Activated B cell treated with CpG ODN at 0.5 μM for 24 hours (primary cell): ENCODE data around the gene NXN. TPM values are rescaled to one million over a fixed set of nuclear protein-coding genes. Genes with fewer than 3 reads are reported as not detected.
"Not testable (repeated sequence)": the region's sequence is repeated elsewhere in the genome, so short reads cannot be mapped to it uniquely, and the experiment has no call there.

Experiments used
- ATAC-seq: fragments of 200-7000 bp; cut with Tn5 transposase; one replicate; pipeline ENCODE4 v1.10.0; 2021; ENCODE audit warnings: low read depth, mild to moderate bottlenecking, moderate library complexity
- CTCF ChIA-PET: fragments of 350-600 bp; sonication (Branson Sonifier 250); formaldehyde crosslinking; loops from one replicate; lab custom pipeline; 2021; ENCODE audit warnings: antibody characterized with exemption; lab: Charles Lee
- POLR2A ChIA-PET: fragments of 350-600 bp; sonication (Branson Sonifier 250); formaldehyde crosslinking; loops from one replicate; lab custom pipeline; 2021; ENCODE audit warnings: antibody characterized with exemption; lab: Charles Lee
- DNase-seq: peaks from one replicate; pipeline ENCODE4 v3.0.0; 2022
- H3K27ac Mint-ChIP-seq: one replicate; pipeline ENCODE4 v1.8.0; 2020; ENCODE audit warnings: mixed read lengths
- H3K27me3 Mint-ChIP-seq: one replicate; pipeline ENCODE4 v1.8.0; 2021; ENCODE audit warnings: mixed read lengths
- H3K36me3 Mint-ChIP-seq: one replicate; pipeline ENCODE4 v1.8.0; 2021; ENCODE audit warnings: low read depth, mixed read lengths
- H3K4me1 Mint-ChIP-seq: one replicate; pipeline ENCODE4 v1.8.0; 2021; ENCODE audit warnings: mixed read lengths
- H3K4me3 Mint-ChIP-seq: one replicate; pipeline ENCODE4 v1.8.0; 2020; ENCODE audit warnings: mild to moderate bottlenecking, mixed read lengths
- H3K9me3 Mint-ChIP-seq: one replicate; pipeline ENCODE4 v1.8.0; 2020; ENCODE audit warnings: mixed read lengths
- CTCF ChIP-seq: fragments of 200-600 bp; IDR thresholded peaks from one replicate; pipeline ENCODE4 v1.8.0; 2022; ENCODE audit warnings: antibody characterized with exemption, mild to moderate bottlenecking
- intact Hi-C: fragments of 100-400 bp; cut with micrococcal nuclease; formaldehyde crosslinking; loops from one replicate; pipeline ENCODE4 v1.15.1; 2024
- total RNA-seq: library from RNA; stranded (reverse); gene quantifications from 2 replicates; pipeline ENCODE4 v1.2.3, GENCODE V29; 2022

Gene NXN
- total RNA-seq, 1 donor from 2014 or later = 0.22 TPM

DNA sequence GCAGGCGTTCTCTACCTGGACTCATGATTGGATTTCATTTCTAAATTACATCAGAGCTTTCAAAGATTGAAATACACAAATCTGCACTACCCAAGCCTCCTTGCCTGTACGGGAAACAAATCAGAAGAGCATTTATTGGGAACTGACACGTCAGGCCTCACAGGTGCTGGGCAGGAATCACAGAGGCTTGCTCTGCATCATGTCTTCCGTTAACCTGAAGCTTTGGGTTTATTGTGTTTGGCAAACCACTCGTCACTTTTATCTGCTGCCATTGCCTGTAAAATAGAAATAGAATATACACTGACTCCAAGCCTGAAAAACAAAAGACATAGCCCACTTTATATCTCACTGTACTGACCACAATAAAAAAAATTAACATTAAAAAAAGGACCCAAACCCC lies 219.6 kb downstream of the NXN start:
- DNase-seq (no peak), ATAC-seq (no peak)
- no peak overlapping the region for H3K27ac Mint-ChIP-seq
- H3K4me3 Mint-ChIP-seq = no peak overlapping the region
- no peaks in the 10 kb centered on the region for H3K4me1 Mint-ChIP-seq
- no peaks in the 10 kb centered on the region for H3K27me3 Mint-ChIP-seq
- intact Hi-C loops = no loop called here
- H3K9me3 Mint-ChIP-seq = no peaks in the 10 kb centered on the region
- TF ChIP-seq CTCF = no peak
- peaks cover 54% of the 10 kb centered on the region for H3K36me3 Mint-ChIP-seq
- ChIA-PET CTCF (no interaction called here), POLR2A (no interaction called here)

DNA sequence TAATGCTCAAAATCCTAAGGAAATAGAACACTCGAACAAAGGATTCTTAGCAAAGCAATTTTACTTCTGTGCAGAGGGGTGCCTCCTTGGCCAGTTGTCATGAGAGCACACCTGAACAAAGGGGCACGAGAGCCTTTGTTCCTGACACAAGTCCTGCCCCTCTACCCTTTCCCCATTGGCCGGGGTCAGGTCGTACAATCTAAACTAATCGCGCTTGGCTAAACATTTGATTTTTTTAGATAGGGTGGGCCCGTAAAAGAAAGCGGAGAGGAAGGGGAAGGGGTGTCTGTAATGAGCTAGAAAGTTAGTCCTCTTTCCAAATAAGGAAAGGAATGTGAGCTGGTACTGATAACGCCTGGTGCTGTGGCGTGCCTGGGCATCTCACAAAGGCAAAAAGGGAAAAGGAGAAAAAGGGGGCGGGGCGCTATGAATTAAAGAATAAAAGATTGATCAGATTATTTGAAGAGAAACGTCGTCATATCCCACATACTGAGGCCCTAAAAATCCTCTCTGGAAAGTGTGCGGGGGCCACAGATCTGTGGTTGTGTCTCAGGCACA lies 223.5 kb downstream of the NXN start:
- H3K4me1 Mint-ChIP-seq = peaks cover 12% of the 10 kb centered on the region
- POLR2A ChIA-PET, H3K27ac Mint-ChIP-seq, CTCF ChIA-PET, DNase-seq, H3K27me3 Mint-ChIP-seq, H3K9me3 Mint-ChIP-seq, intact Hi-C loops, H3K4me3 Mint-ChIP-seq, ATAC-seq: not testable (repeated sequence)
- H3K36me3 Mint-ChIP-seq = peaks cover 34% of the 10 kb centered on the region

DNA sequence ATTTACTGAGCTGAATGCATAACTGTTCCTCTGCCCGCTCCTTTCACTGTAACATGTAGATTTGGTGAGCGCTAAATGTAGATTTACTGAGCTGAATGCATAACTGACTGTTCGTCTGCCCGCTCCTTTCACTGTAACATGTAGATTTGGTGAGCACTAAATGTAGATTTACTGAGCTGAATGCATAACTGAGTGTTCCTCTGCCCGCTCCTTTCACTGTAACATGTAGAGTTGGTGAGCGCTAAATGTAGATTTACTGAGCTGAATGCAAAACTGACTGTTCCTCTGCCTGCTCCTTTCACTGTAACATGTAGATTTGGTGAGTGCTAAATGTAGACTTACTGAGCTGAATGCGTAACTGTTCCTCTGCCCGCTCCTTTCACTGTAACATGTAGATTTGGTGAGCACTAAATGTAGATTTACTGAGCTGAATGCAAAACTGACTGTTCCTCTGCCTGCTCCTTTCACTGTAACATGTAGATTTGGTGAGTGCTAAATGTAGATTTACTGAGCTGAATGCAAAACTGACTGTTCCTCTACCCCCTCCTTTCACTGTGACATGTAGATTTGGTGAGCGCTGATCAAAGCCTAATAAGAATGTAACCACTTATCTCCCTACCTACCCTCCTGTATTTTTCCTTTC lies 224.1 kb downstream of the NXN start:
- H3K4me3 Mint-ChIP-seq, intact Hi-C loops, H3K27me3 Mint-ChIP-seq, DNase-seq, H3K9me3 Mint-ChIP-seq, CTCF ChIA-PET, H3K27ac Mint-ChIP-seq, ATAC-seq: not testable (repeated sequence)
- Mint-ChIP-seq H3K36me3 (peaks cover 29% of the 10 kb centered on the region), H3K4me1 (peaks cover 18% of the 10 kb centered on the region)
- POLR2A ChIA-PET = interaction anchor here (0.7 to 2.4 kb wide), 3 partner anchors 13 to 549 kb away, joined by 3 to 9 read pairs (median 3); partner anchors contain the start of genes GLOD4 and MRM3

GRCh38 chr17:753418-753817 lies 226.2 kb downstream of the NXN start:
- ChIA-PET POLR2A (interaction anchor here (0.8 to 3.2 kb wide), 5 partner anchors 11 to 227 kb away, joined by 3 to 31 read pairs (median 5); partner anchors contain the start of genes GLOD4 and MRM3), CTCF (interaction anchor here (0.9 kb wide), 1 partner anchor 38 kb away, joined by 7 read pairs; the partner anchor contains the start of gene VPS53)
- peaks cover 29% of the 10 kb centered on the region for H3K4me1 Mint-ChIP-seq
- no peaks in the 10 kb centered on the region for H3K27me3 Mint-ChIP-seq
- ATAC-seq (no peak), DNase-seq (no peak)
- peak overlapping the region; percentile 63 for H3K27ac Mint-ChIP-seq
- H3K9me3 Mint-ChIP-seq = no peaks in the 10 kb centered on the region
- TF ChIP-seq CTCF = no peak
- intact Hi-C loops = loop anchor here (2.0 kb wide), 1 partner anchor 21 kb away; the partner anchor contains the start of gene TLCD3A
- H3K4me3 Mint-ChIP-seq = peak overlapping the region; percentile 71
- H3K36me3 Mint-ChIP-seq = peaks cover 16% of the 10 kb centered on the region

DNA sequence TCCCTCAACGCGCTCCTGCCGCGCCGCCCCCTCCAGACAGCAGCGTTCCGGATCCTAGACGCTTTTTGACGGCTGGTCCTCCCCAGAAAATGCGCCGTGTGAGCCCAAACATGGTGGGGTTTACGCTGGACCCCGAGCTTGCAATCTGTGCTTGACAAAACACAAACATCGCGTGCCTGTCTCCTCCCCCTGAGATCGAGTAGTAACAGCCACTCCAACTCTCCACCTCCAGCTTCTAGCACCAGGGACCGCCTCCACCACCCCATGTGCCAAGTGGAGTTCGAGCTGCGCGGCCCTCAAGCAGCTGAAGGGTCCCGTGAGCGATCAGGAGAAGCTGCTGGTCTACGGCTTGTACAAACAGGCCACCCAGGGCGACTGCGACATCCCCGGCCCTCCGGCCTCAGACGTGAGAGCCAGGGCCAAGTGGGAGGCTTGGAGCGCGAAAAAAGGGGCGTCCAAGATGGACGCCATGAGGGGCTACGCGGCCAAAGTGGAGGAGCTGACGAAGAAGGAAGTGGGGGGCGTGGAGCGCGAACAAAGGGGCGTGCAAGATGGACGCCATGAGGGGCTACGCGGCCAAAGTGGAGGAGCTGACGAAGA lies 226.9 kb downstream of the NXN start:
- Mint-ChIP-seq H3K27ac (peak overlapping the region; percentile 94), H3K9me3 (no peaks in the 10 kb centered on the region), H3K36me3 (peaks cover 23% of the 10 kb centered on the region), H3K4me1 (peaks cover 31% of the 10 kb centered on the region), H3K27me3 (no peaks in the 10 kb centered on the region), H3K4me3 (peak overlapping the region; percentile 91)
- POLR2A ChIA-PET = interaction anchor here (0.6 to 3.2 kb wide), 12 partner anchors 11 to 342 kb away, joined by 3 to 31 read pairs (median 5); partner anchors contain the start of genes GLOD4, MRM3, TIMM22 and VPS53
- CTCF ChIA-PET = interaction anchor here (0.7 to 1.2 kb wide), 9 partner anchors 9 to 340 kb away, joined by 3 to 7 read pairs (median 3); partner anchors contain the start of genes GLOD4, MRM3 and VPS53
- intact Hi-C loops = loop anchor here (1.0 to 2.0 kb wide), 8 partner anchors 12 to 340 kb away; partner anchors contain the start of genes GLOD4, MRM3, NXN and TLCD3A
- DNase-seq (no peak), ATAC-seq (peak; percentile 6)
- no peak for TF ChIP-seq CTCF
